Loucy (cell line): ENCODE measurements around the gene VWF.

Experiments
- EZH2phosphoT487 ChIP-seq: fragments of 200-600 bp; IDR thresholded peaks from 2 replicates; pipeline ENCODE4 v1.6.1; 2018; ENCODE audit warnings: antibody characterized with exemption, mild to moderate bottlenecking, moderate library complexity, borderline replicate concordance
- TF ChIP-seq, protein P1 (sequence below): fragments of 200-600 bp; sonication (generic); conservative IDR thresholded peaks from 2 replicates; pipeline ENCODE4 v1.5.1; 2014; ENCODE audit warnings: mild to moderate bottlenecking, antibody characterized with exemption, low read length

GRCh38 chr12:5996459-5996858 is 128.0 kb downstream of the VWF start:
- no peak for TF ChIP-seq EZH2phosphoT487
- TF ChIP-seq, protein P1, sequence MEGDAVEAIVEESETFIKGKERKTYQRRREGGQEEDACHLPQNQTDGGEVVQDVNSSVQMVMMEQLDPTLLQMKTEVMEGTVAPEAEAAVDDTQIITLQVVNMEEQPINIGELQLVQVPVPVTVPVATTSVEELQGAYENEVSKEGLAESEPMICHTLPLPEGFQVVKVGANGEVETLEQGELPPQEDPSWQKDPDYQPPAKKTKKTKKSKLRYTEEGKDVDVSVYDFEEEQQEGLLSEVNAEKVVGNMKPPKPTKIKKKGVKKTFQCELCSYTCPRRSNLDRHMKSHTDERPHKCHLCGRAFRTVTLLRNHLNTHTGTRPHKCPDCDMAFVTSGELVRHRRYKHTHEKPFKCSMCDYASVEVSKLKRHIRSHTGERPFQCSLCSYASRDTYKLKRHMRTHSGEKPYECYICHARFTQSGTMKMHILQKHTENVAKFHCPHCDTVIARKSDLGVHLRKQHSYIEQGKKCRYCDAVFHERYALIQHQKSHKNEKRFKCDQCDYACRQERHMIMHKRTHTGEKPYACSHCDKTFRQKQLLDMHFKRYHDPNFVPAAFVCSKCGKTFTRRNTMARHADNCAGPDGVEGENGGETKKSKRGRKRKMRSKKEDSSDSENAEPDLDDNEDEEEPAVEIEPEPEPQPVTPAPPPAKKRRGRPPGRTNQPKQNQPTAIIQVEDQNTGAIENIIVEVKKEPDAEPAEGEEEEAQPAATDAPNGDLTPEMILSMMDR = no peak
